Thyroid gland (tissue), 4 donors: ENCODE results near the gene DOK1.

ENCODE experiments used
- CTCF ChIP-seq, 6 experiments: fragments of 200-600 bp in 3 of 6; fragments of 450-650 bp in 3 of 6; sonication (generic) in 3 of 6; IDR thresholded peaks; one replicate each; pipeline ENCODE4 v1.5.1; 2016 to 2019; ENCODE audit warnings: antibody characterized with exemption in 6 of 6, mild to moderate bottlenecking in 2 of 6, inconsistent platforms in 1 of 6, moderate library complexity in 1 of 6
- POLR2A ChIP-seq, 2 donors: fragments of 450-650 bp; IDR thresholded peaks; one replicate each; pipeline ENCODE4 v1.6.1; 2017; ENCODE audit warnings: antibody characterized with exemption in 2 of 2, mild to moderate bottlenecking in 2 of 2, moderate library complexity in 1 of 2

- TF ChIP-seq CTCF (IDR thresholded peaks at IDR 0.05) (no peak), POLR2A (IDR thresholded peaks at IDR 0.05) (no peak)
These were observed 26.8 kb upstream of the DOK1 start for GRCh38 chr2:74527741-74528140.
